GM06990 (cell line): ENCODE data around the gene PDGFA.

Source experiments
- DNase-seq: peaks from one replicate; pipeline ENCODE4 v3.0.0-alpha.2; 2011; ENCODE audit not compliant: insufficient read length; ENCODE audit errors: extremely low read depth
- H3K27me3 ChIP-seq: replicated peaks from 2 replicates; pipeline ENCODE4 v1.6.0; 2011; ENCODE audit warnings: low read length; ENCODE audit not compliant: control insufficient read depth, insufficient read depth
- H3K36me3 ChIP-seq: 2 replicates; pipeline ENCODE4 v1.5.1; 2011; ENCODE audit warnings: low read length; ENCODE audit not compliant: control insufficient read depth, insufficient read depth
- H3K4me3 ChIP-seq: replicated peaks from 2 replicates; pipeline ENCODE4 v1.5.1; 2011; ENCODE audit warnings: low read depth, mild to moderate bottlenecking, control low read depth, low read length
- TF ChIP-seq, protein P1 (sequence below): IDR thresholded peaks from 2 replicates; pipeline ENCODE4 v1.5.1; 2011; ENCODE audit warnings: low read length, control low read depth, mild to moderate bottlenecking, inconsistent platforms; ENCODE audit not compliant: insufficient read depth, poor library complexity, severe bottlenecking

PDGFA gene

GRCh38 chr7:520503-521161, 986 bp upstream of the PDGFA start:
- peak overlapping the region; percentile 84 for H3K4me3 ChIP-seq
- no peaks in the 10 kb centered on the region; the same call in 1 of the 2 replicates for H3K27me3 ChIP-seq
- no peak for DNase-seq
- TF ChIP-seq, protein P1, sequence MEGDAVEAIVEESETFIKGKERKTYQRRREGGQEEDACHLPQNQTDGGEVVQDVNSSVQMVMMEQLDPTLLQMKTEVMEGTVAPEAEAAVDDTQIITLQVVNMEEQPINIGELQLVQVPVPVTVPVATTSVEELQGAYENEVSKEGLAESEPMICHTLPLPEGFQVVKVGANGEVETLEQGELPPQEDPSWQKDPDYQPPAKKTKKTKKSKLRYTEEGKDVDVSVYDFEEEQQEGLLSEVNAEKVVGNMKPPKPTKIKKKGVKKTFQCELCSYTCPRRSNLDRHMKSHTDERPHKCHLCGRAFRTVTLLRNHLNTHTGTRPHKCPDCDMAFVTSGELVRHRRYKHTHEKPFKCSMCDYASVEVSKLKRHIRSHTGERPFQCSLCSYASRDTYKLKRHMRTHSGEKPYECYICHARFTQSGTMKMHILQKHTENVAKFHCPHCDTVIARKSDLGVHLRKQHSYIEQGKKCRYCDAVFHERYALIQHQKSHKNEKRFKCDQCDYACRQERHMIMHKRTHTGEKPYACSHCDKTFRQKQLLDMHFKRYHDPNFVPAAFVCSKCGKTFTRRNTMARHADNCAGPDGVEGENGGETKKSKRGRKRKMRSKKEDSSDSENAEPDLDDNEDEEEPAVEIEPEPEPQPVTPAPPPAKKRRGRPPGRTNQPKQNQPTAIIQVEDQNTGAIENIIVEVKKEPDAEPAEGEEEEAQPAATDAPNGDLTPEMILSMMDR, result peak; percentile 24
- no peaks in the 10 kb centered on the region for H3K36me3 ChIP-seq

GRCh38 chr7:518630-519483, 789 bp downstream of the PDGFA start:
- Histone ChIP-seq H3K27me3 (no peaks in the 10 kb centered on the region; the same call in 1 of the 2 replicates), H3K36me3 (peaks cover 1% of the 10 kb centered on the region), H3K4me3 (peak overlapping the region; percentile 84)
- peak; percentile 49 for DNase-seq
- TF ChIP-seq, protein P1, result no peak

DNA sequence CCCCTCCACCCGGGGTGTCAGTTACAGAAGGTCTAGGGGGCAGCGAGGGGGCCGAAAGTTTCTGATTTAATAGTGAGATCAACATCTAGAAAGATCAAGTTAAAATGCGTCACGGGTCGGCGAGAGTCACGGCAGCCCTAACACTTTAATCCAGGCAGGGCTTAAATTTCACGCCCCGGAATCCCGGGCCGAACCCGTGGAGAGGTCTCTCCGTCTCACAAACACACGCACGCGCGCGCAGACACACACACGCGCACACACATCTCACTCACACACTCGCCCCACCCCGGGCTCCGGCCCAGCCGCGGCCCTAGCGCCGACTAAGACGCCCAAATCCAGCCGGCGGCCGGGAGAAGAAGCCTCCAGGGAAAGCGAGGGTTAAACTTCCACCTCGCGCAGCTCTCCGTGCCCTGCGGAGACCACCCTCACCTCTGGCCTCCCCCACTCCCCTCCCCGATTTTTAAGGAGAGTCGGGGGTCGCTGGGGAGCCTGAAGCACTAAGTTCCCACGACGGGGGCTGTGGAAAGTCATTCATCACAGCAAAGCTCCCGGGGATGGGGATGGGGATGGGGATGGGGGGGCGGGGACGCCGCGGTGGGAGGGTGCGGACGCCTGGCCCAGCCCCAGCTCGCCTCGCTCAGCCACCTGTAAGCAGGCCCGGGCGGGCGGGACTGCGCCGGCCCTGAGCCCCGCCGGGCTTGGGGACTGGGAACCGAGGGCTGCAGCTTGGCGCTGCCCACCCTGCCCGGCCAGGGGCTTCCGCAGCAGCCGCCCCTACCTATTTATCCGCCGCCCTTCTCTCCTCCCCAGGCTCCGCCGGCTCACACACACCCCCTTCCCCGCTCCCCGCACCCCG, 1.6 kb downstream of the PDGFA start:
- Histone ChIP-seq H3K27me3 (no peaks in the 10 kb centered on the region; the same call in 1 of the 2 replicates), H3K4me3 (peak overlapping the region; percentile 84), H3K36me3 (peaks cover 2% of the 10 kb centered on the region)
- TF ChIP-seq, protein P1, result no peak
- DNase-seq, result no peak

DNA sequence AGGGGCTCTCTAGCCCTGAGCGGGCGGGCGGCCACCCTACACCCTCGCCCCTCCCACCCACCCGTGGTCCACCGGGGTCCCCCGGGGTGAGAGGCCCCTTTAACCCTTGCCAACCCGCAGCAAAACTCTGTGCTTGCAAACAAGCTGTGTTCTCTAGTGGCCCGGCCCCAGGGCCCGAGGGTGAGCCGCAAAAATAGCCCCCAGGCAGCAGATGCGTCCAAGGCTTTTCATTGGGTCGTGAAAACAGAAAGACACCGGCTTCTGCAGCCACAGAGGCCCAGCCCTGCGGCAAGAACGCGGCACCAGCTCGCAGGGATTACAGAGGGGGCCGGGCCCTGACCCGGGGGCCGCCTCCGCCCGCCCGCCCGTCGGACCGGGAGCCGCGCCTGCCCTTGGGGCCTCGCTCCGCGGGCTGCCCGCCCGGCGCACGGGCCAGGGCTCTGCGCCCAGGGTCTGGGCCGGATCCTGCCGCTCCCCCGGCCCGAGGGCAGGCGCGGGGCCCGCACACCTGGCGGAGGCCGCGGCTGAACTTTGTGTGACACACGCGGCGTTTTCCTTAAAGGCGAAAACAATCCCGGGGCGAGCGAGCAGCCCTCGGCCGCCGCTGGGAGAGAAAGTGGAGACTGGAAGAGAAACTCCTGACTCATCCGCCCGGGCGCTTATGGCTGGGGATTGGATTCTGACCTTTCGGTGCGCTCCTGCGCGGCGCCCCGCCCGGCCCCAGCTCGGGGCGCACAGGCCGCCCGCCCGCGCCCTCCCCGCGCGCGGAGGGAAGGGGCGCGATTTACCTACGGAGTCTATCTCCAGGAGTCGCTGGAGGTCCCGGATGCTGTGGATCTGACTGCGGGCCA, 2.8 kb downstream of the PDGFA start:
- H3K4me3 ChIP-seq, result peak overlapping the region; percentile 84
- TF ChIP-seq, protein P1, result no peak
- DNase-seq, result no peak
- H3K36me3 ChIP-seq, result peaks cover 2% of the 10 kb centered on the region
- H3K27me3 ChIP-seq, result no peaks in the 10 kb centered on the region; the same call in 1 of the 2 replicates

DNA sequence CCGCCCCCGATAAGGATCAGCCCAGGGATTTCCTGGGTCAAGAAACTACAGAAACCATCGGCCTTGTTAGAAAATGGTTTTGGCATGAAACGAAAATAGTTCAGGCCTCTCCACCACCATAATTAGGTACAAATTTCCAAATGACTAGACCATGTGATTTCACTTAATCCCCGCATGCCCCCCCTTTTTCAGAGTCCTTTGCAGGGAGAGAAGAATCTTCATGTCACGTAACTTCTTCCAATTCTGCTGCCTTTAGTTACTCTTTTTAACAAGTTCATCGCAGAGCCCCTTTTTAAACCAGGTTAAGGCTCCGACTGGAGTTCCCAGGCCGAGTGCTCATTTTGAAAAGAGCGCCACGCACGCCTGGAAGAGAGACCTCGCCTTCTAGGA, 3.4 kb downstream of the PDGFA start:
- DNase-seq, result no peak
- Histone ChIP-seq H3K4me3 (peak overlapping the region; percentile 84), H3K36me3 (peaks cover 2% of the 10 kb centered on the region), H3K27me3 (no peaks in the 10 kb centered on the region; the same call in 1 of the 2 replicates)
- TF ChIP-seq, protein P1, result no peak
